Tibial nerve (tissue), 4 donors: ENCODE measurements around the gene ATOH8.

Experiments used
- CTCF ChIP-seq, 5 experiments: fragments of 200-600 bp in 3 of 5; fragments of 450-650 bp in 2 of 5; sonication (generic) in 3 of 5; IDR thresholded peaks; one replicate each; pipeline ENCODE4 v1.5.1; 2016 to 2019; ENCODE audit warnings: antibody characterized with exemption in 5 of 5, mild to moderate bottlenecking in 3 of 5, moderate library complexity in 2 of 5
- EP300 ChIP-seq, 2 donors: sonication (generic); formaldehyde crosslinking; IDR thresholded peaks; one replicate each; pipeline ENCODE4 v1.6.1; 2017; ENCODE audit warnings: antibody characterized with exemption in 2 of 2, mild to moderate bottlenecking in 1 of 2

GRCh38 chr2:85756822-85757435, 3.1 kb downstream of the ATOH8 start:
- TF ChIP-seq CTCF (IDR thresholded peaks at IDR 0.05), result no peak
- peak in 1 of 2 donors; percentile 41 for TF ChIP-seq EP300 (IDR thresholded peaks at IDR 0.05)
